Measurements from ENCODE around the gene LGALS1.
A peak's percentile ranks its signal among the peaks of the same experiment; 100 is the strongest.
"Not testable (repeated sequence)": the region's sequence is repeated elsewhere in the genome, so short reads cannot be mapped to it uniquely, and the experiment has no call there.

Gene LGALS1

DNA sequence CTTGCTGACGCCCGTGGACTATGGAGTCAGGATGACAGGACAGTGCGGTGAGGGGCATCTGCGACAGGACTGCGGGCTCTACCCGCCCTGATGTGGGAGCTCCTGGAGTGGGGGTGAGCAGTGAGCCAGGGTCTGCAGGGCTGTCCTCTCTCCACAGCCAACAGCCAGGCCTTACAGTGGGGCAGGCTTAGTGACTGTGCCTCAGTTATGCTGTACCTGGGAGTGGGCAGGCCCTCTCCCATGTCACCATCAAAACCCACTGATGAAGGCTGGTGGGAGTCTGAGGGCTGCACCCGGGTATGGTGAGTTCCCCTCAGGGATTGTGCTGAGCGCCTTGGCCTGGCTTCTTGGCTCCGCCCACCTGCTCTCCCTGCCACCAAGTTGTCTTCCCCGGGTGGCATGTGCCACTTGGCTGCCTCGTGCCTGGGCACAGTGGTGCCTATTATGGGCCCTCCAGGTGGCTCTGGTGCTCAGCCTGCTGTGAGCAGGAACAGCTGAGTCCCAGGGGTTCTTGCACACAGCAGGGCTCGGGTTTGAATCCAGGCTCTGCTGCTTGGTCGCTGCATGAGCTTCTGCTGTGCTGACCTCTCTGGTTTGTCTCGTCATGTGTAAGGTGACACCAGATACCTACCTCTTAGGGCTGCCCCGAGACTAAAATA, 17.3 kb downstream of the LGALS1 start:
- DNase-seq, result no peak

GRCh38 chr22:37694131-37694530, 18.7 kb downstream of the LGALS1 start:
- not testable (repeated sequence) for DNase-seq

GRCh38 chr22:37696260-37696656, 20.8 kb downstream of the LGALS1 start:
- DNase-seq, result not testable (repeated sequence)

DNA sequence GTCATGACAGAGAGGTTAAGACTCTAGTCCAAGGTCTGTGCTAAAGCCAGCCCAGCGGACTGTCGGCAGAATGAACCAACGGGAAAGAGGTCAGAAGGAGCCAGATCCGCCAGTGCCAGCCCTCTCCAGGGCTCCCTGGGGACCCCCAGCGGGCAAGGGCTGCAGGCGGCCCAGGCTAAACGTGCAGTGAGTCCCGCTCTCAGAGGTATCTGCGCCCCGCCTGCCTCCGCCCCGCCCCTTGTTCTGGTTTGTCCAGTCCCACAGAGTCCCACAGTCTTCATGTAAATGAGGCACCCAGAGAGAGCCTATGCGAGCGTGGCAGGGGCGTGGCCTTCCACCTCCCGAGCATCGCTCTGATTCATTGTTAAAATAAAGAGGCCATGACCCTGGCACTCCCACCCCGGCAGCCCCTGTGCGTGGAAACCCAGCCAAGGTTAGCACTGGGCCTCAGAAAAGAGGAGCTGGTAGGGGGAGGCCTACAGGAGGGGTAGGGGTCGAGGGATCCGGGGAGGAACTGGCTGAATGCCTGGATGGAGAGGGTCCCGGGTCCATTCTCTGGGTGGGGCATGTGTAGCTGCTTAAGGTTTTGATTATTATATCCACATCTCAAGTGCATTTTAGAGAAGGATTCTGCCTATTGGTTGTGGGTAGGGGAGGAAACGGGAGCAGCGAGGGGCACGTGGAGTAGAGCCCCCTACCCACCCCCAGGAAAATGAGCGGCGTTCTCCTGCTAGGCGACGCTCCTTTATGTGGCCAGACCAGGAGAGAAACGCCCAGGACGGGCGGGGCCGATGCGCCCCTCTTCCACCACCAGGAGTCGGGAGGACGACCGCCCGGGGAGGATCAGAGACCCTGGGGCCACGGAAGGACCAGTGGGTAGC, 21.5 kb downstream of the LGALS1 start, which contains the start of gene TRIOBP:
TSS of gene TRIOBP (plus strand) at position 392 of the 881 bp plus-strand sequence. CDS start 4,318 bp downstream, outside the sequence.
- peak; percentile 94 for DNase-seq

GRCh38 chr22:37697538-37697835, 22.1 kb downstream of the LGALS1 start:
- no peak for DNase-seq

GRCh38 chr22:37701141-37701786, 25.8 kb downstream of the LGALS1 start:
- DNase-seq, result no peak

DNA sequence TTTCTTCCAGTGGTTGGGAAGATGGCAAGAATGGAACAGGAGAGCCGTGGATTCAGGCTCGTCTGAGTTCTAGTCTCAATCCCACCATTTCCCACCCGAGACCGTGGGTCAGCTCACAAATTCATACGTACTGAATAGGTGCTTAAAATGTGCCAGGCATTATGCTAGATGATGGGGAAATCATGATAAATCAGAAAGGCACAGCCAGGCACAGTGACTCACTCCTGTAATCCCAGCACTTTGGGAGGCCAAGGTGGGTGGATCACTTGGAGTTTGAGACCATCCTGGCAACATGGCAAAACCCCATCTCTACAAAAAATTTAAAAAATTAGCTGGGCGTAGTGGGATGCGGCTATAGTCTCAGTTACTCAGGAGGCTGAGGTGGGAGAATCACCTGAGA, 28.5 kb downstream of the LGALS1 start:
- DNase-seq, result no peak

GRCh38 chr22:37704645-37705044, 29.2 kb downstream of the LGALS1 start:
- no peak for DNase-seq

DNA sequence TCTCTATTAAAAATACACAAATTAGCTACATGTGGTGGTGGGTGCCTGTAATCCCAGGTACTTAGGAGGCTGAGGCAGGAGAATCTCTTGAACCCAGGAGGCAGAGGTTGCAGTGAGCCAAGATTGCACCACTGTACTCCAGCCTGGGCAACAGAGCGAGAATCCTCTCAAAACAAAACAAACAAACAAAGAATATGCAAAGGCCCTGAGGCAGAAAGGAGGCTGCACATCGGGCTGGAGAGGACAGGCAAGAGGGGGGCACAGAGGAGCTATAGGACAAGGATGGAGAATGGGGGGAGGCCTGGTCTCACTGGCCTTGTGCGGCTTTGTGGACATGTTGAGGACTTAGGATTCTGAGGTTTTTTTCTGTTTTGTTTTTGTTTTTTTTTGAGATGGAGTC, 29.8 kb downstream of the LGALS1 start:
- DNase-seq, result no peak

DNA sequence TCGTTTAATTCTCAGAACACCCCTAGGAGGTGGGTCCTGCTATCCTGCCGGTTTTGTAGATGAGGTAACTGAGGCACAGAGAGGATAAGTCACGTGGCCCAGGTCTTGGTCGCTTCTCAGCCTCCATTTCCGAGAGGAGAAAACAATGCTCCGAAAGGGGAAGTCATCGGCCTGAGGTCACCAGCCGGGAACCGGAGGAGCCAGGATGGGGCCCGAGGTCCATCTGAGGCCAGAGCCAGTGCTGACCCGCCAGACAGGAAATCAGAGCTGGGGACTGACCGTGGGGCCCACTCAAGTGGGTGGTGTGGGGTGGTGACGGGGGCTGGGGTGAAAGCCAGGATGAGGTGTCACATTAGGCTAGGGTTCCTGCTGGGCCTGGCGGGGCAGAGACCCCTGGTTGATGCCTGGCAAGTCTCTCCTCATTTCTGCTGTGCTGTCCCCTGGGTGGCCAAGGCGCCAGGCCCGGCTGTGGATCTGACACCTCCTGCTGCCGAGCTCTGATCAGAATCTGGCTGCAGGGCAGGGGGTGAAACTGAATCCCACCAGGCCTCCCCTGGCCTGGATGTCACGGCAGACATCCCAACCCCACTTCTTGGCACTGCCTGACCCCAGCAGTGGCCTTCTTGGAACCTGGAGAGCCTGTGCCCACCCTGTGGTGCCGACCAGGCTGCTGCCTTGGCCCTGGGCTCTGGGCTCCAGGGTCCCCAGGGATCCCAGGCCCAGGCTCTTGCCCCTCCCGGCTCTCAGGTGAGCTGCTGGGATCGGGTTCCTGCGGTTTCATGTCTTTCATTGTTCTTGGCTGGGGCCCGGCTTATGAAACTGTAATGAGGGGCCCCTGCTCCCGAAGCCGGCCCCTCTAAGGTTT, 33.4 kb downstream of the LGALS1 start:
- no peak for DNase-seq

- DNase-seq, result no peak
Observed at GRCh38 chr22:37709445-37709765, 34.0 kb downstream of the LGALS1 start.

GRCh38 chr22:37710675-37711074, 35.2 kb downstream of the LGALS1 start:
- no peak for DNase-seq

- DNase-seq, result no peak
Observed at GRCh38 chr22:37711490-37711889, 36.1 kb downstream of the LGALS1 start.

GRCh38 chr22:37713761-37714160, 38.3 kb downstream of the LGALS1 start:
- no peak for DNase-seq

GRCh38 chr22:37714634-37715033, 39.2 kb downstream of the LGALS1 start:
- no peak for DNase-seq

GRCh38 chr22:37715760-37716159, 40.3 kb downstream of the LGALS1 start:
- no peak for DNase-seq

- DNase-seq, result no peak
Observed at GRCh38 chr22:37716708-37717107, 41.3 kb downstream of the LGALS1 start.

DNA sequence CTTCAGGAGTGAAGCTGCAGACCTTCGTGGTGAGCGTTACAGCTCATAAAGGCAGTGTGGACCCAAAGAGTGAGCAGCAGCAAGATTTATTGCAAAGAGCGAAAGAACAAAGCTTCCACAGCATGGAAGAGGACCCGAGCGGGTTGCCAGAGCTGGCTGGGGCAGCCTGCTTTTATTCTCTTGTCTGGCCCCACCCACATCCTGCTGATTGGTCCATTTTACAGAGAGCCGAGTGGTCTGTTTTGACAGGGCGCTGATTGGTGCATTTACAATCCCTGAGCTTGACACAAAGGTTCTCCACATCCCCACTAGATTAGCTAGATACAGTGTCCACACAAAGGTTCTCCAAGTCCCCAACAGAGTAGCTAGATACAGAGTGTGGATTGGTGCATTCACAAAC, 41.8 kb downstream of the LGALS1 start:
- not testable (repeated sequence) for DNase-seq

DNA sequence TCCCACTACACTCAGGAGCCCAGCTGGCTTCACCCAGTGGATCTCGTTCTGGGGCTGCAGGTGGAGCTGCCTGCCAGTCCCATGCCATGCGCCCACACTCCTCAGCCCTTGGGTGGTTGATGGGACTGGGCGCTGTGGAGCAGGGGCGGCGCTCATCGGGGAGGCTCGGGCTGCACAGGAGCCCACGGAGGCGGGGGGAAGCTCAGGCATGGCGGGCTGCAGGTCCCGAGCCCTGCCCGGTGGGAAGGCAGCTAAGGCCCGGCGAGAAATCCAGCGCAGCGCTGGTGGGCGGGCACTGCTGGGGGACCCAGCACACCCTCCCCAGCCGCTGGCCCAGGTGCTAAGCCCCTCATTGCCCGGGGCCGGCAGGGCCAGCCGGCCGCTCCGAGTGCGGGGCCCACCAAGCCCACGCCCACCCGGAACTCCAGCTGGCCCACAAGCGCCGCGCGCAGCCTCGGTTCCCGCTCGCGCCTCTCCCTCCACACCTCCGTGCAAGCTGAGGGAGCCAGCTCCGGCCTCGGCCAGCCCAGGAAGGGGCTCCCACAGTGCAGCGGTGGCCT, 42.4 kb downstream of the LGALS1 start:
- not testable (repeated sequence) for DNase-seq

DNA sequence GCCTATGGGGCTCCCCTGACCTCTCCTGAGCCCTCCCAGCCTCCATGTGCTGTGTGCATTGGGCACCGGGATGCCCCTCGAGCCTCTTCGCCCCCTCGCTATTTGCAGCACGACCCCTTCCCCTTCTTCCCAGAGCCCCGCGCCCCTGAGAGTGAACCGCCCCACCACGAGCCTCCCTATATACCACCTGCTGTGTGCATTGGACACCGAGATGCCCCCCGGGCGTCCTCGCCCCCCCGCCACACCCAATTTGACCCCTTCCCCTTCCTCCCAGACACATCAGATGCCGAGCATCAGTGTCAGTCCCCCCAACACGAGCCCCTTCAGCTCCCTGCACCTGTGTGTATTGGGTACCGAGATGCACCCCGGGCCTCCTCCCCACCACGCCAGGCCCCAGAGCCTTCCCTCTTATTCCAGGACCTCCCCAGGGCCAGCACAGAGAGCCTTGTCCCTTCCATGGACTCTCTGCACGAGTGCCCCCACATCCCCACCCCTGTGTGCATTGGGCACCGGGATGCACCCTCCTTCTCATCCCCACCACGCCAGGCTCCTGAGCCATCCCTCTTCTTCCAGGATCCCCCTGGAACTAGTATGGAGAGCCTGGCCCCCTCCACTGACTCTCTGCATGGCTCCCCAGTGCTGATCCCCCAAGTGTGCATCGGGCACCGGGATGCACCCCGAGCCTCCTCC, 50.3 kb downstream of the LGALS1 start:
- DNase-seq, result no peak

DNA sequence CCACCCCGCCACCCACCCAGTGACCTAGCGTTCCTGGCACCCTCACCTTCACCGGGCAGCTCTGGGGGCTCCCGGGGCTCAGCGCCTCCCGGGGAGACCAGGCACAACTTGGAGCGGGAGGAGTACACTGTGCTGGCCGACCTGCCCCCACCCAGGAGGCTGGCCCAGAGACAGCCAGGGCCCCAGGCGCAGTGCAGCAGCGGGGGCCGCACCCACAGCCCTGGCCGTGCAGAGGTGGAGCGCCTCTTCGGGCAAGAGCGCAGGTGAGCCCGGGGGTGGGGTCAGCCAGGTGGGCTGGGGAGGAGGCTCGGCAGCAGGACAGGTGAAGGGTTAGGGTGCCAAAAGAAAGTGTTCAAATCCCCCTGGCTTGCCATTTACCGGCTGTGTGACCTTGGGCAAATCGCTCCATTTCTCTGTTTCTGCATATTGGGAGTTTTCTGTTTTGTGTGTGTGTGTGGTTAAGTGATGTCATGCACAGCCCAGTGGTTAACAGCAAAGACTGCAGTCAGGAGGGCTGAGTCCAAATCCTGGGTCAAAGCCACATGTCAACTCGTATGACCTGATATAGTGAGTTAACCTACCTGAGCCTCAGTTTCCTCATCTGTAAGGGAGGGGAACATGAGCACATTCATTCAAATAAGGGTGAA, 50.9 kb downstream of the LGALS1 start:
- no peak for DNase-seq

DNA sequence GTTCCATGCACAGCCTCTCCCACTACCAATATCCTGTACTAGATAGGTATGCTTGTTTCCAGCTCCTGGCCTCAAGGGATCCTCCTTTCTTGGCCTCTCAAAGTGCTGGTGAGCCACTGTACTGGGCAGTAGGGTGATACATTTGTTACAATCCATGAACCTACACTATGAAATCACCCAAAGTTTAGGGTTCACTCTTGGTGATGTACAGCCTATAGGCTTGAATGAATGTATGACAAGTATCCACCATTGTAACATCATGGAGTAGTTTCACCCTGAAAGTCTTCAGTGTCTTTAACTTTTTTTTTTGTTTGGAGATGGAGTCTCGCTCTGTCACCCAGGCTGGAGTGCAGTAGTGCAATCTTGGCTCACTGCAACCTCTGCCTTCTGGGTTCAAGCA, 53.2 kb downstream of the LGALS1 start:
- no peak for DNase-seq
